Right ventricle myocardium inferior (tissue), 1 donor: ENCODE measurements around the gene NAP1L5. TPM values are rescaled to one million over a fixed set of nuclear protein-coding genes. Genes with fewer than 3 reads are reported as not detected.

Experiments used
- ATAC-seq: fragments of 200-7000 bp; cut with Tn5 transposase; one replicate; pipeline ENCODE4 v1.9.1; 2020; ENCODE audit warnings: mild to moderate bottlenecking, moderate library complexity
- DNase-seq: peaks from one replicate; pipeline ENCODE4 v3.0.0; 2021; ENCODE audit errors: missing footprints
- intact Hi-C: fragments of 100-400 bp; cut with DNase I; formaldehyde crosslinking; loops from one replicate; pipeline ENCODE4 v1.11.0; 2022
- total RNA-seq: library from RNA; stranded (reverse); fragmentation: NEBNext Ultra II Directional; extraction: Animal tissue kit (Norgen Biotek cat#: 25700); gene quantifications from one replicate; pipeline ENCODE4 v1.2.1, GENCODE V29; 2021
- donor health status: DM: no; HTN: yes; CAD: no; lungs with severe emphysema.

The NAP1L5 gene
- total RNA-seq, 1 donor from 2014 or later, result 2.4 TPM

DNA sequence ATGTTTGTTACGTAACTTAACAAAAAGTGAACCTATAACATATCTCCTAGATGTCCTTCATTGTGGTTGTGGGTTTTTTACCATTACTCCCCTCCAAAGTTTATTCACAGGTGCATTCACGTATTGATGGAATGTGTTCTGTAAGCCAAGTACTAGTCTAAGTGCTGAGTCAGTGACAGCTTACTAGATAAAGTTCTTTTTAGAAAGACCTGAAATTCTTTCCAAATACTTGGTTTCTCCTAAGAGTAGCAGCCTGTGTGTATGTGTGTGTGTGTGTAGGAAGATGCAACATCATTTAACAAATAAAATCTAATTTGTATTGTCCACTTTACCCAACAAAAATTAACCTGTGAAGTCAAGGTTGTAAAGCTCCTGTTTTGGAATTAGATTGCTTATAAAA, 22.1 kb downstream of the NAP1L5 start:
- ATAC-seq, result no peak
- no peak for DNase-seq
- intact Hi-C loops, result no loop called here

DNA sequence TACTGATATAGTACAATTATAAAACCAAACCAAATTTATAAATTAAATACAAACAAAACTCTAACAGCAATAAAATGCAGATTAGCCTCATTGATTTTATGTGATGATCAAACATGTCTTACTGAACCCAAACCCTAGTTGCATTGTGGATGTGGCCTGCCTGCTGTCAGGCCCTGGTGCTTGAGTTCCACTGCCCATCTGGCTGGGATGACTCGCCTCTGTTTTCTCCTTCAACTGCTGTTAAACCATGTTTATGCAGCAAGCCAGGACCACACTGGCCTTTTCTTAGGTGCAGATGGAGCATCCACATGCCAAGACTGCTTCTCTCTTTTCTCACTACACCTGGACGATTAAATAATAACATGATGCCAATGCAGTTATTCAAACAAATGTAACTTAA, 22.6 kb downstream of the NAP1L5 start:
- no peak for DNase-seq
- intact Hi-C loops, result no loop called here
- no peak for ATAC-seq

DNA sequence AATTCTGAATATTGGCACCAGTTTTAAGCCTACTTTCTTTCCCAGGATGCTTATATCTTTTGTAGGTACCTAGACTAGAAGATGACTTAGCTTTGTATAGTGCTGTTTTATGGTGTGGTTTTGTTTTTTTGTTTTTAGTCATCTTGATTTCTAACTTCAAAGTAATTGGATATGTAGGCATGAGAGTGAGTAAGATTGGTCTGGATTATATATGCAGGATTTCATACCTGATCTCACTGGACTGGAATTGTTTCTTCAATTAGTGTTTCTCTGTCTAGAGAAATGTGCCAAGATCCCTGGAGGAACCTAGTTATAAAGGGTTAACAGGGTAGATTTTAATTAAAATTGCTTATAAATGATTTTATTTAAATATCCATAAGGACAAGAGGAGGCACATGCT, 23.1 kb downstream of the NAP1L5 start:
- DNase-seq (no peak), ATAC-seq (no peak)
- intact Hi-C loops, result no loop called here

DNA sequence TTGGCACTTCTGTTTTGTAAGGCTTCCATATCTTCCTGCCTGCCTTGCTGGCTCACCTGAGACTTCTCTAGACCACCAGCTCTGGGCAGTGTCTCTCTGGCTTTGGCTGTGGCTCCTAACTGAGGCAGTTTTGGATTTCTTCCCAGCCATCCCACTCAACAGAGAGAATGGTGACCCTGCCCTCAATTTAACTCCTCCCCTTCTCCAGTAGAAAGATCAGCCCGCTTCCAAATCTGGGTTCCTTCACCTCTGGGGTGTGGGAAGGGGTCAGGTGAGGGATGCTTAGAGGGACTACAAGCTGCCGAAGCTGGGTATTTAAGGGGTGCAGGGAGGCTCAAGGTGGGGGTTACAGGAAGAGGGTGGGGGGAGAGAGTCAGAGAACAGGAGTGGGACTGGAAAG, 23.7 kb downstream of the NAP1L5 start:
- intact Hi-C loops, result no loop called here
- no peak for ATAC-seq
- DNase-seq, result no peak

DNA sequence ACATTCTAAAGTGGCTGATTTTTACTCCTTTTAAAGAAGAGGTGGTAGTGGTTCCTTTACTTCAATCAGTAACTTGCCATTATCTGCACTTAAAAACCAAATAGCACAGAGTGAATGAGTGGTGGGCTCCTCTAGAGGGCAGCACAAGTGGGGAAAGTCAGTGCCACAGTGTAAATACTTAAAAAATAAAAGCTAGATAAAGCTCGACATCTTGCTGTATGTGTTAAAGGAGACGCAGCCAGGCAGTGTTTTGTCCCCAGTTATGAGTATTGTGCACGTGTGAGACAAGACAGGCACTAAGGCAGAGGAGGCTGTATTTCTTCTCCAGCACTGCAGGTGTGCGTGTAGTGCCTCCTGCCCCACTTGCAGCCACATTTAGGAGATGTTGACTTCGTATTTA, 24.6 kb downstream of the NAP1L5 start:
- intact Hi-C loops, result no loop called here
- ATAC-seq, result no peak
- DNase-seq, result no peak

DNA sequence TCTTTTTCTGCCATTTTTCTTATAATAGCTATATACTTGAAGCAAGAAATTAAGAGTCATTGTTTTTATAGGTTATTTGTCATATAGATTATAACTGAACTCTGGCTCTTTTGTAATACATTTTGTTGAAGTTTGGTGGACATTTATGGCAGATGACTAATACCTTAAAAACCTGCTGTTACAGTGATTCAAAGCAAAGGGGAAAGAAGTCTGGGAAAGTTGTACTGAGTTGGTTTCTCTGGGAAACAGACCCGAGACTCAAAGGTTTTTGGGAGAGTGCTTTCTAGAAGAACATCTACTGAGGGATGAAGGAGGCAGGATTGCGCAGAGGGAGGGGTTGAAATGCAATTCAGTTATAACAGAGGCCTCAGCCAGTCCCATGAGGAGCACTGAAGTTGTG, 35.9 kb downstream of the NAP1L5 start:
- DNase-seq, result no peak
- ATAC-seq, result no peak
- intact Hi-C loops, result no loop called here

DNA sequence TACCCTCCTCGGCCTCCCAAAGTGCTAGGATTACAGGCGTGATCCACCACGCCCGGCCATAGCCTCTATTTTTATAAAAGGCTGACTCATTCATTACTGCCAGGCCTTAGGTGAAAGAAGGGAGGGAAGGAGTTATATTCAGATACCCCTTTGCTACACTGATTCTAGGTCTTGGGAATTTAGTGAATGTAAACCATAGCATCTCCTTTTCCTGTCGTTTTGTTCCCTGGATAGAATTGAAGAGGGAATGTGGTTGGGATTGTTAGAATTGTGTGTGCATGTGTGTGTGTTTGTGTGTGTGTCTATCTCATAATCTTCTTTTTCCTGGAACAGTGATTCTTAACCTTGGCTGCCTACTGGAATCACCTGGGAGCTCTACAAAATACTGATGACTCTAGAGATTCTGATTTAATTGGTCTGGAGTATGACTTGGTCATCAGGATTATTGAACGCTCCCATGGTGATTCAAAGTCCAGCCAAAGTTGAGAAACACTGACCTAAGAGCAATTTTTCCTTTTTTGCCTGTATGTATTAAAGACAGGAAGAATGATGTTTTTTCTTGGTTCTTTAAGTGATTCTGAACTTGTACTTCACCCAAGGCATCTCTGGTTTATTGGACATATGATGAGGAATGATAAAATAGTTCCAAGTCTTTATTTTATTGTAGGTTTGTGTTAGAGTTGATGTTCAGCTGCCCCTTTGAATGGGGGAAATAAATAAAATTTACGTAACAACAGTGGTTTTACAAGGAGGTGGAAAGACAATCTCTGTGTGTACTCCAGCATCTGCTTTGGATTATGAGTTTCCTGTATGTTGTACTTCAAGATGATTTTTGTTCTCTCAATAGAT, 37.0 kb downstream of the NAP1L5 start:
- no peak for ATAC-seq
- intact Hi-C loops, result no loop called here
- no peak for DNase-seq

DNA sequence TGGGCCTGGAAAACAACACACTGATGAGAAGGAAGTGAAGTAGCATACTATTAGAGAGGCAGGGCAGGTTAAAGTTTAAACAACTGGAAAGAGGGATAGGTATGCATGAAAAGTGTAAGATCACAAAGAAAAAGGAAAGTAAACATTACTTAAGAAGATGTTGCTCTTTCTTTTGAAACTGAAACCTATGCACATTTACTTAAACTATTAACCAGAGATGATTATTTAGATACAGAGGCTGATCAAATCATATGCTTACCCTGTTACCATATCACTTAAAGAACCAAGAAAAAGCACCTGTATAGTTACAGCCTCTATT, 37.8 kb downstream of the NAP1L5 start:
- ATAC-seq (no peak), DNase-seq (no peak)
- intact Hi-C loops, result loop anchor here (1.0 to 2.0 kb wide), 2 partner anchors 67 to 121 kb away; partner anchors contain the start of gene HERC3

DNA sequence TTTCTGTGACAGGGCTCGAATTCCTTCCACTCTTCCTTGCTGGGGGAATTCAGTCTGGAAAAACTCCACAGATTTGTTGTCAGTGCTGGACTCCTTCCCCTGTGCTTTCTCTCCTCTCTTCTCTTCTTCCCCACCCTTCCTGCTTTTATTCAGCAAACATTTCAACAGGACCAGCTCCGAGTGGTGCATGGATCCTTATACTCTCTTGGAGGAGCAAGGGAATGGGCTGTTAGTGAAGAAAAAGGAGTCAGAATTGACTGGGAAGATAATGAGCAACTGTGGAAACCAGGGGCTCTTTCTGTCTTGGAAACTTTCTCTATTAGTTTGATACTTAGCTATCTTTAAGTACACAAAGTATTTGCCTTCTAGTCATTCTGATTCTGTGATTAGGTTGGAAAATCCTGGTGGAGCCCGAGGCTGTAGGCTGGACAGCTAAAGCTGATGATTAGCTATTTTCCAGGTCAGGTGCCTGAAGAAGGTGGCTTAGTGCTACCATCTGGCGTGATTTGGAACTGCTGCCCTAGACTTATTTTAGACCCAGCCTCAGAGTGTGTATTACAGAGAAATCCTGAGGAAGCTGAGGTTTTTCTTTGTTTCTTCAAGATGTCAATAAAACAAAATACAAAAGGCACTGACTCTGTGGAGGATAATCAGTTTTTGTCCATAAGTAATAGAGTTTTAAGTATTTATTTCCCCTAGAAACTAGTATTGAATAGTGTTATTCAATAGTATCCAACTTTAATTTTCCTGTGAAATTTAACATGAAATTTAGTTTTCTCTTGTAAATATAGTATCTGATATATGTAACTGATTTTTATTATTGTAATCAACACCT, 38.4 kb downstream of the NAP1L5 start:
- peak; percentile 92 for ATAC-seq
- intact Hi-C loops, result loop anchor here (1.0 to 2.0 kb wide), 2 partner anchors 66 to 120 kb away; partner anchors contain the start of gene HERC3
- no peak for DNase-seq

DNA sequence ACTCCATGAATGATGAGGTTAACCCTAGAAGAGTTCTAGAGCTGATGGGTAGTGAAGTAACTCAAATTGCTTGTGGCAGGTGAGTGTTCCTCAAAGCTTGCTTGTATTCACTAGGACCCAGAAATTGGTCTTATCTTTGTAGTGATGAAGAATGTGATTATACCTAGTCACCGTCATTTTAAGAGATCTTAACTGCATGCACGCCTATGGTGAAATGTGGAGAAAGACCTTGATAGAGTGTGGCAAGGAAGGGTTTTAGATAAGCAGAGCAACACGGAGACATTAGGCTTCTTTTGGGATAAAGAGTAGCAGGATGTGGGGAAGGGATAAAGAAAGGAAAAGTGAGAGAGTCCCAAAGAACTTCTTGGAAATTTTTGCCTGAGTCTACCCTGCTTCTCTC, 42.4 kb downstream of the NAP1L5 start:
- ATAC-seq (no peak), DNase-seq (no peak)
- intact Hi-C loops, result no loop called here

DNA sequence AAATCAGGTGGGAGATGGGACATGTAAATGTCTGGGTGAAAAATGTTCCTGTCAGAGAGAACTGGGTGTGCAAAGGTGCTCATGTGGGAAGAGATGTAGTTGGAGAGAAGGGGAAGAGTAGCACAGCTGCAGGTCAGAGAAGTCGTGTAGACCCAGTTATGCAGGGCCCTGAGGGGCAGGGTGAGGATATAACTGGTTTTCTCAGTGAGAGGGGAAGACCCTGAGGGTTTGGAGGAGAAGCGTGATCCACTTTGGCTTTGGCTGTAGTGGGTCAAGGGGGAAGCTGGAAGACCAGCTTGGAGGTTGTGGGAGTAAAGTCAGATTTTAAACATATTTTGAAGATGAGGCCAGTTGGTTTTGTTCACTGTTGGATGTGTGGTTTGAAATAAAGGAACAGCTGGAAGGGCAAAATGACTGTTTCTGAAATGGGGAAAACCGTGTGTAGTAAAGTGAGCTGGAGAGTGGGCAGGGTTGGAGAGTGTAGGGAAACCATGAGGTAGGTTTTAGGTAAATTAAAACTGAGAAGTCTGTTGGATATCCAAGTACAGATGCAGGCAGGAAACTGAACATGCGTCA, 44.2 kb downstream of the NAP1L5 start:
- DNase-seq (no peak), ATAC-seq (no peak)
- intact Hi-C loops, result no loop called here

DNA sequence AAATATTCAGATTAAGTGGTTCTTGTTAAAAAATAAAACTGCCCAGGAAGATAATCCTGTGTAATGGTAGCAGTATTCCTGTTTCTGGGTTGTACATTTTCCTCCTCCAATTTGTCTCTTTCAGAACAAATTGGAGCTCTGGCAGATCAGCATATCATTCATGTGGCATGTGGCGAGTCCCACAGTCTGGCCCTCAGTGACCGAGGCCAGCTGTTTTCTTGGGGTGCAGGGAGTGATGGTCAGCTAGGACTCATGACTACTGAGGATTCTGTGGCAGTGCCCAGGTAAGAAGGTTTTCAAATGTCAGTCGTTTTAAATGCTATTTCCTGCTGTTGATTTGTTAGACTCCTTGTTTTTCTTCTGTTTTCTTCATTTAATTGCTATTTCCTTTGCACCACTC, 47.9 kb downstream of the NAP1L5 start:
- no peak for ATAC-seq
- DNase-seq, result no peak
- intact Hi-C loops, result no loop called here

DNA sequence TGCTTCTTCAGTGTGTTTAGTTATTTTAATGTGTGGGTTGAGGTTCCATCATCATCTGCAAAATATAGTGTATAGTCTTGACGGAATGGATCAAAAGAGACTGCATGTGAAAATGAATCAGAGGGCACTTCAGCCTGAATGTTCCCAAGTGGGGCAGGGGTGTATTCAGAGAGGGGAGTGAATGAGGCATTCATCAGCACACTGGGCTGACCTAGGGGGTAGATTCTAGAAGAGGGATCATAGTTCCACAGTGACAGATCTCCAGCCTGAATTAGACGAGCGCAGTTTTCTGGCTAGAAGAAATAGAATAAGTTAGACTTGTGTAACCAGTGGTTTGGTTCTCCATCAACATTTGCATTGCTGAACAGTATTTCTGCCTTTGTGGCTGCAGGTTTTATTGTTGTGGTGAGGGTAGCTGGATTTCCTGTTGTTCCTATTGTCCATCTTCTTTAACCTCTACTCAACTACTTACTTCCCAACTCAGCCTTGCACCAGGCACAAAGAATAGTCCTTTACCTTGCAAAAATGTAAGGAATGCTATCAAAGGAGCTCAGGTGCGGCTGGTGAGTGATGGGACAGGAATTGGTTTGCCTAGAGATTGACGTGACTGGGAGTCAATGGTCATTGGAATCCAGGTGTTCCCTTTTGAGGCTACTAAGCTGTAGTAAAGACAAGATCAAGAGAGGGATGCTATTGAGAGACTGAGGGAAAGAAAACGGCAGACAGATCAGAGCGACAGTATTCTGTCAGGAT, 50.9 kb downstream of the NAP1L5 start:
- DNase-seq (no peak), ATAC-seq (no peak)
- intact Hi-C loops, result no loop called here

DNA sequence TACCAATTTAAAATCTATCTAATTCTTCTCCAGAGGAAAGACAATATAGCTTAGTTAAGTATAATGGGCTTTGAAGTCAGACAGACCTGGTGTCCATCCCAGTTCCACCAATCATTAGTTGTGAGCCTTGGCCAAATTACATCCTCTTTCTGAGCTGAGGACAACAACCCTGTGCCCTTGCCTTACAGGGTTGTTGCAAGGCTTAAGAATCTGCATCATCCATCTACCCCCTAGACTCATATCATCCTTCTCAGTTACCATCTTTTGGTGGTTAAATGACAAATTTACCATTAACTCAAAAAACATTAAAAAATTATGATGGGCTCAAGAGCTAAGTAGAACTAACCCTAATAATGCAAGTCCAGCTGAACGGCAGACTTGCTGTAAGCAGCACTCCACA, 51.6 kb downstream of the NAP1L5 start:
- intact Hi-C loops, result no loop called here
- DNase-seq (no peak), ATAC-seq (no peak)

Other genes with a start within 250 kb of the NAP1L5 start
- 1.6 TPM for gene HERC5, start 240.7 kb downstream of the NAP1L5 start, total RNA-seq
- gene PYURF, start 174.1 kb downstream of the NAP1L5 start, total RNA-seq, result 56.3 TPM
- 49.5 TPM for gene HERC3, start 105.3 kb downstream of the NAP1L5 start, total RNA-seq